Memory B cell (primary cell): ENCODE results near the gene CCDC38.

Experiments used
- ATAC-seq: fragments of 150-1000 bp; cut with Tn5 transposase; 2 replicates; pipeline ENCODE4 v1.10.0; 2021; ENCODE audit warnings: low read depth, mild to moderate bottlenecking, moderate library complexity
- DNase-seq, 2 donors: peaks; one replicate each; pipeline ENCODE4 v3.0.0; 2022; ENCODE audit warnings: low spot score in 2 of 2
- H3K27ac Mint-ChIP-seq: one replicate; pipeline ENCODE4 v1.8.0; 2022; ENCODE audit warnings: mild to moderate bottlenecking, moderate library complexity, mixed read lengths
- H3K27me3 Mint-ChIP-seq: one replicate; pipeline ENCODE4 v1.8.0; 2022; ENCODE audit warnings: mixed read lengths
- H3K36me3 Mint-ChIP-seq: one replicate; pipeline ENCODE4 v1.8.0; 2022; ENCODE audit warnings: mild to moderate bottlenecking, mixed read lengths
- H3K4me1 Mint-ChIP-seq: one replicate; pipeline ENCODE4 v1.8.0; 2022; ENCODE audit warnings: mixed read lengths
- H3K4me3 Mint-ChIP-seq: one replicate; pipeline ENCODE4 v1.8.0; 2022; ENCODE audit warnings: mild to moderate bottlenecking, moderate library complexity, mixed read lengths
- H3K9me3 Mint-ChIP-seq: one replicate; pipeline ENCODE4 v1.8.0; 2022; ENCODE audit warnings: mixed read lengths

CCDC38 gene

GRCh38 chr12:95942524-95943329 lies at the start of gene CCDC38:
TSS of gene CCDC38 (minus strand) at chr12:95942614. CDS start at chr12:95936509, 6,105 bp downstream.
- no peaks in the 10 kb centered on the region for H3K27me3 Mint-ChIP-seq
- no peaks in the 10 kb centered on the region for H3K36me3 Mint-ChIP-seq
- ATAC-seq (peak; percentile 93), DNase-seq (peak; percentile 59 to 61)
- H3K4me3 Mint-ChIP-seq = peak within 1 kb of the TSS; percentile 90
- peak within 1 kb of the TSS; percentile 94 for H3K27ac Mint-ChIP-seq
- peaks cover 6% of the 10 kb centered on the region for H3K4me1 Mint-ChIP-seq
- H3K9me3 Mint-ChIP-seq = no peaks in the 10 kb centered on the region

GRCh38 chr12:95990136-95990535 lies 47.7 kb upstream of the CCDC38 start:
- no peak for DNase-seq
- Mint-ChIP-seq H3K27ac (no peak overlapping the region), H3K36me3 (peaks cover 20% of the 10 kb centered on the region), H3K4me1 (peaks cover 3% of the 10 kb centered on the region), H3K27me3 (no peaks in the 10 kb centered on the region), H3K4me3 (no peak overlapping the region), H3K9me3 (no peaks in the 10 kb centered on the region)
- ATAC-seq = no peak

GRCh38 chr12:95989504-95990123 lies 47.2 kb upstream of the CCDC38 start:
- no peaks in the 10 kb centered on the region for H3K27me3 Mint-ChIP-seq
- H3K36me3 Mint-ChIP-seq = peaks cover 17% of the 10 kb centered on the region
- ATAC-seq (no peak), DNase-seq (no peak)
- no peak overlapping the region for H3K27ac Mint-ChIP-seq
- no peak overlapping the region for H3K4me3 Mint-ChIP-seq
- H3K4me1 Mint-ChIP-seq = peaks cover 3% of the 10 kb centered on the region
- H3K9me3 Mint-ChIP-seq = no peaks in the 10 kb centered on the region

GRCh38 chr12:95988506-95989275 lies 46.3 kb upstream of the CCDC38 start:
- Mint-ChIP-seq H3K4me1 (peaks cover 3% of the 10 kb centered on the region), H3K4me3 (no peak overlapping the region), H3K27ac (no peak overlapping the region), H3K36me3 (peaks cover 17% of the 10 kb centered on the region), H3K27me3 (no peaks in the 10 kb centered on the region), H3K9me3 (no peaks in the 10 kb centered on the region)
- no peak for DNase-seq
- ATAC-seq = no peak

GRCh38 chr12:95986635-95987570 lies 44.5 kb upstream of the CCDC38 start:
- no peaks in the 10 kb centered on the region for H3K27me3 Mint-ChIP-seq
- H3K36me3 Mint-ChIP-seq = peaks cover 8% of the 10 kb centered on the region
- ATAC-seq (no peak), DNase-seq (no peak)
- no peak overlapping the region for H3K4me3 Mint-ChIP-seq
- H3K27ac Mint-ChIP-seq = no peak overlapping the region
- H3K9me3 Mint-ChIP-seq = no peaks in the 10 kb centered on the region
- H3K4me1 Mint-ChIP-seq = peaks cover 3% of the 10 kb centered on the region

GRCh38 chr12:95984682-95985081 lies 42.3 kb upstream of the CCDC38 start:
- H3K9me3 Mint-ChIP-seq = no peaks in the 10 kb centered on the region
- H3K27ac Mint-ChIP-seq = no peak overlapping the region

GRCh38 chr12:95982602-95983001 lies 40.2 kb upstream of the CCDC38 start:
- Mint-ChIP-seq H3K27ac (no peak overlapping the region), H3K36me3 (peaks cover 2% of the 10 kb centered on the region), H3K4me3 (no peak overlapping the region), H3K4me1 (no peaks in the 10 kb centered on the region), H3K9me3 (no peaks in the 10 kb centered on the region), H3K27me3 (no peaks in the 10 kb centered on the region)
- no peak for DNase-seq
- no peak for ATAC-seq

More at GRCh38 chr12:95984682-95985081, 42.3 kb upstream of the CCDC38 start:
- ATAC-seq (no peak), DNase-seq (no peak)
- Mint-ChIP-seq H3K36me3 (peaks cover 6% of the 10 kb centered on the region), H3K27me3 (no peaks in the 10 kb centered on the region), H3K4me3 (no peak overlapping the region), H3K4me1 (peaks cover 3% of the 10 kb centered on the region)

- DNase-seq = no peak
- Mint-ChIP-seq H3K4me3 (no peak overlapping the region), H3K27ac (no peak overlapping the region), H3K9me3 (no peaks in the 10 kb centered on the region), H3K4me1 (no peaks in the 10 kb centered on the region), H3K36me3 (no peaks in the 10 kb centered on the region), H3K27me3 (no peaks in the 10 kb centered on the region)
- ATAC-seq = no peak
Measured at GRCh38 chr12:95980437-95980836, 38.0 kb upstream of the CCDC38 start.

GRCh38 chr12:95978774-95979173 lies 36.4 kb upstream of the CCDC38 start:
- H3K36me3 Mint-ChIP-seq = peaks cover 2% of the 10 kb centered on the region
- H3K4me1 Mint-ChIP-seq = no peaks in the 10 kb centered on the region
- DNase-seq (no peak), ATAC-seq (no peak)
- H3K27ac Mint-ChIP-seq = no peak overlapping the region
- no peak overlapping the region for H3K4me3 Mint-ChIP-seq
- no peaks in the 10 kb centered on the region for H3K27me3 Mint-ChIP-seq
- no peaks in the 10 kb centered on the region for H3K9me3 Mint-ChIP-seq

GRCh38 chr12:95978351-95978750 lies 35.9 kb upstream of the CCDC38 start:
- Mint-ChIP-seq H3K4me3 (no peak overlapping the region), H3K9me3 (no peaks in the 10 kb centered on the region), H3K36me3 (peaks cover 2% of the 10 kb centered on the region), H3K4me1 (no peaks in the 10 kb centered on the region), H3K27ac (no peak overlapping the region), H3K27me3 (no peaks in the 10 kb centered on the region)
- DNase-seq = no peak
- no peak for ATAC-seq

- no peak for ATAC-seq
- Mint-ChIP-seq H3K27ac (no peak overlapping the region), H3K36me3 (peaks cover 2% of the 10 kb centered on the region)
Measured at GRCh38 chr12:95977764-95978305, 35.4 kb upstream of the CCDC38 start.

GRCh38 chr12:95976416-95976832 lies 34.0 kb upstream of the CCDC38 start:
- H3K4me1 Mint-ChIP-seq = no peaks in the 10 kb centered on the region
- no peak overlapping the region for H3K27ac Mint-ChIP-seq
- ATAC-seq (no peak), DNase-seq (no peak)
- peaks cover 2% of the 10 kb centered on the region for H3K36me3 Mint-ChIP-seq
- no peaks in the 10 kb centered on the region for H3K9me3 Mint-ChIP-seq
- no peak overlapping the region for H3K4me3 Mint-ChIP-seq
- H3K27me3 Mint-ChIP-seq = no peaks in the 10 kb centered on the region

More at GRCh38 chr12:95977764-95978305, 35.4 kb upstream of the CCDC38 start:
- Mint-ChIP-seq H3K4me1 (no peaks in the 10 kb centered on the region), H3K4me3 (no peak overlapping the region), H3K27me3 (no peaks in the 10 kb centered on the region), H3K9me3 (no peaks in the 10 kb centered on the region)
- no peak for DNase-seq

GRCh38 chr12:95975491-95975890 lies 33.1 kb upstream of the CCDC38 start:
- Mint-ChIP-seq H3K27me3 (no peaks in the 10 kb centered on the region), H3K4me1 (no peaks in the 10 kb centered on the region), H3K4me3 (no peak overlapping the region), H3K9me3 (no peaks in the 10 kb centered on the region), H3K27ac (no peak overlapping the region), H3K36me3 (peaks cover 2% of the 10 kb centered on the region)
- DNase-seq = no peak
- ATAC-seq = no peak
